SK-N-SH (cell line): ENCODE measurements around the gene C1QTNF9B. TPM values are rescaled to one million over a fixed set of nuclear protein-coding genes. Genes with fewer than 3 reads are reported as not detected.
A peak's percentile ranks its signal among the peaks of the same experiment; 100 is the strongest.

ENCODE experiments used
- CTCF ChIA-PET: fragments of 300-600, 350-600 bp; formaldehyde crosslinking; extraction: SDS; loops from one replicate; lab custom pipeline; 2021; lab: Yijun Ruan, JAX
- POLR2A ChIA-PET: fragments of 350-600 bp; sonication (Branson Sonifier 250); formaldehyde crosslinking; extraction: SDS; loops from one replicate; lab custom pipeline; 2020; ENCODE audit warnings: antibody characterized with exemption, inconsistent platforms; lab: Yijun Ruan, JAX
- DNase-seq: peaks from one replicate; pipeline ENCODE4 v3.0.0; 2012
- H2AFZ ChIP-seq: fragments of 200-600 bp; sonication (generic); 2 replicates; pipeline ENCODE4 v1.8.1; 2016; ENCODE audit warnings: antibody characterized with exemption, mild to moderate bottlenecking, low read depth
- H3F3A ChIP-seq: fragments of 200-600 bp; sonication (generic); replicated peaks from 2 replicates; pipeline ENCODE3; 2016; ENCODE audit warnings: antibody characterized with exemption, mild to moderate bottlenecking; ENCODE audit not compliant: insufficient read depth
- H3K27ac ChIP-seq, 2 experiments: fragments of 200-500 bp in 1 of 2; fragments of 200-600 bp in 1 of 2; sonication (Bioruptor generic) in 1 of 2; sonication (generic), shearing (Covaris generic) in 1 of 2; 2 replicates each; pipeline versions ENCODE4 v1.5.1 to v1.6.1; 2014 to 2016; ENCODE audit warnings: low read depth in 2 of 2, inconsistent platforms in 1 of 2, low read length in 1 of 2, mild to moderate bottlenecking in 1 of 2, mixed read lengths in 1 of 2
- H3K27me3 ChIP-seq: fragments of 200-600 bp; sonication (generic), shearing (Covaris generic); 2 replicates; pipeline ENCODE4 v1.6.1; 2016; ENCODE audit warnings: mixed run types; ENCODE audit not compliant: insufficient read depth
- H3K36me3 ChIP-seq, 2 experiments: fragments of 200-500 bp in 1 of 2; fragments of 200-600 bp in 1 of 2; sonication (Bioruptor generic) in 1 of 2; sonication (generic) in 1 of 2; replicated peaks in 1 of 2; 2 replicates each; pipeline versions ENCODE3 to v1.5.1; 2014 to 2016; ENCODE audit warnings: low read length in 1 of 2, mild to moderate bottlenecking in 1 of 2; ENCODE audit not compliant: insufficient read depth in 2 of 2, control insufficient read depth in 1 of 2
- H3K4me1 ChIP-seq, 2 experiments: fragments of 200-500 bp in 1 of 2; fragments of 200-600 bp in 1 of 2; sonication (Bioruptor generic) in 1 of 2; sonication (generic), shearing (Covaris generic) in 1 of 2; 2 replicates each; pipeline versions ENCODE4 v1.5.1 to v1.6.1; 2014 to 2016; ENCODE audit warnings: low read depth in 1 of 2, low read length in 1 of 2, mixed run types in 1 of 2; ENCODE audit not compliant: insufficient read depth in 2 of 2, control insufficient read depth in 1 of 2
- H3K4me2 ChIP-seq: fragments of 200-600 bp; sonication (generic), shearing (Covaris generic); 2 replicates; pipeline ENCODE4 v1.6.1; 2017; ENCODE audit warnings: mixed run types
- H3K4me3 ChIP-seq, 2 experiments: fragments of 200-500 bp in 1 of 2; fragments of 200-600 bp in 1 of 2; sonication (Bioruptor generic) in 1 of 2; sonication (generic), shearing (Covaris generic) in 1 of 2; 2 replicates each; pipeline versions ENCODE4 v1.5.1 to v1.8.1; 2014 to 2016; ENCODE audit warnings: low read depth in 2 of 2, inconsistent platforms in 1 of 2, low read length in 1 of 2, mild to moderate bottlenecking in 1 of 2, mixed read lengths in 1 of 2, moderate library complexity in 1 of 2
- H3K79me2 ChIP-seq: fragments of 200-600 bp; sonication (generic); 2 replicates; pipeline ENCODE4 v1.8.1; 2017; ENCODE audit warnings: mild to moderate bottlenecking; ENCODE audit not compliant: insufficient read depth
- H3K9ac ChIP-seq: fragments of 200-600 bp; sonication (generic); 2 replicates; pipeline ENCODE4 v1.6.1; 2017; ENCODE audit warnings: mixed run types
- H3K9me2 ChIP-seq: fragments of 200-600 bp; sonication (generic); 2 replicates; pipeline ENCODE4 v1.6.1; 2017; ENCODE audit warnings: mixed run types
- H3K9me3 ChIP-seq: fragments of 200-600 bp; sonication (generic); 2 replicates; pipeline ENCODE4 v1.6.1; 2017; ENCODE audit warnings: mixed run types, mild to moderate bottlenecking, moderate library complexity
- H4K20me1 ChIP-seq: fragments of 200-600 bp; sonication (generic); 2 replicates; pipeline ENCODE4 v1.6.1; 2017; ENCODE audit warnings: mild to moderate bottlenecking, mixed run types; ENCODE audit not compliant: insufficient read depth
- EP300 ChIP-seq, 2 experiments: IDR thresholded peaks; 2 replicates each; pipeline versions ENCODE4 v1.4.0 to v1.6.1; 2012; ENCODE audit warnings: borderline replicate concordance in 1 of 2, low read depth in 1 of 2, low read length in 1 of 2
- EZH2phosphoT487 ChIP-seq: fragments of 200-600 bp; sonication (generic); IDR thresholded peaks from 2 replicates; pipeline ENCODE4 v1.6.1; 2017; ENCODE audit warnings: low read depth, mixed run types, mild to moderate bottlenecking, antibody characterized with exemption, moderate library complexity, borderline replicate concordance
- FOSL2 ChIP-seq: IDR thresholded peaks from 2 replicates; pipeline ENCODE4 v1.4.0; 2012; ENCODE audit warnings: low read depth, mild to moderate bottlenecking, moderate library complexity, borderline replicate concordance
- FOXJ3 ChIP-seq: sonication (generic); formaldehyde crosslinking; IDR thresholded peaks from 2 replicates; pipeline ENCODE4 v1.5.1; 2020; ENCODE audit warnings: mild to moderate bottlenecking, missing genetic modification reagents
- FOXM1 ChIP-seq: IDR thresholded peaks from 2 replicates; pipeline ENCODE4 v1.4.0; 2012; ENCODE audit warnings: low read depth, mild to moderate bottlenecking
- GABPA ChIP-seq: IDR thresholded peaks from 2 replicates; pipeline ENCODE4 v1.4.0; 2012; ENCODE audit warnings: low read depth, mild to moderate bottlenecking
- IRF3 ChIP-seq: fragments of 150-350 bp; IDR thresholded peaks from 2 replicates; pipeline ENCODE4 v1.6.1; 2016; ENCODE audit warnings: mild to moderate bottlenecking, low read depth, low read length
- JUND ChIP-seq: IDR thresholded peaks from 2 replicates; pipeline ENCODE4 v1.4.0; 2012
- MEF2A ChIP-seq: IDR thresholded peaks from 2 replicates; pipeline ENCODE4 v1.4.0; 2012; ENCODE audit warnings: low read depth, borderline replicate concordance
- NRF1 ChIP-seq: IDR thresholded peaks from 2 replicates; pipeline ENCODE4 v1.6.1; 2012; ENCODE audit warnings: low read depth, mild to moderate bottlenecking, low read length
- POLR2AphosphoS5 ChIP-seq: IDR thresholded peaks from 2 replicates; pipeline ENCODE4 v1.6.1; 2012; ENCODE audit warnings: low read depth, low read length
- RAD21 ChIP-seq: IDR thresholded peaks from 2 replicates; pipeline ENCODE4 v1.6.1; 2012; ENCODE audit warnings: mild to moderate bottlenecking, low read length
- RCOR1 ChIP-seq: fragments of 150-350 bp; IDR thresholded peaks from 2 replicates; pipeline ENCODE4 v1.6.1; 2017; ENCODE audit warnings: antibody characterized with exemption, low read length
- RFX5 ChIP-seq: IDR thresholded peaks from 2 replicates; pipeline ENCODE4 v1.6.1; 2012; ENCODE audit warnings: mild to moderate bottlenecking, improper control_type of control experiment, low read length
- SIN3A ChIP-seq: IDR thresholded peaks from 2 replicates; pipeline ENCODE4 v1.6.1; 2012; ENCODE audit warnings: low read depth, mild to moderate bottlenecking, low read length, moderate library complexity, borderline replicate concordance
- SMC3 ChIP-seq: IDR thresholded peaks from 2 replicates; pipeline ENCODE4 v1.6.1; 2012; ENCODE audit warnings: low read depth, low read length, improper control_type of control experiment
- TAF1 ChIP-seq: IDR thresholded peaks from 2 replicates; pipeline ENCODE4 v1.6.1; 2012; ENCODE audit warnings: low read depth, mild to moderate bottlenecking, low read length, moderate library complexity, borderline replicate concordance
- TCF12 ChIP-seq: IDR thresholded peaks from 2 replicates; pipeline ENCODE4 v1.4.0; 2012
- TEAD4 ChIP-seq: IDR thresholded peaks from 2 replicates; pipeline ENCODE4 v1.4.0; 2012; ENCODE audit warnings: mild to moderate bottlenecking, borderline replicate concordance; ENCODE audit not compliant: insufficient read depth
- YY1 ChIP-seq: IDR thresholded peaks from 2 replicates; pipeline ENCODE4 v1.4.0; 2012; ENCODE audit warnings: low read depth, mild to moderate bottlenecking
- WGBS: methylation state at CpG from one replicate; pipeline ENCODE4 v1.1.6; 2017; ENCODE audit warnings: low lambda C conversion rate; 5-methylcytosine and 5-hydroxymethylcytosine counted together
- polyA plus RNA-seq, 3 experiments: library from polyadenylated mRNA; depleted of rRNA; stranded (reverse); fragments of >200 nt; gene quantifications; 2 replicates each; pipeline ENCODE4 v1.2.3, GENCODE V29; 2012
- TF ChIP-seq, protein P1 (sequence below): IDR thresholded peaks from 2 replicates; pipeline ENCODE4 v1.4.0; 2012; ENCODE audit warnings: low read depth, borderline replicate concordance
- TF ChIP-seq, protein P2 (sequence below): fragments of 200-600 bp; sonication (generic); IDR thresholded peaks from 2 replicates; pipeline ENCODE4 v1.6.1; 2017; ENCODE audit warnings: antibody characterized with exemption, mild to moderate bottlenecking, moderate library complexity
- TF ChIP-seq, protein P3 (sequence below): IDR thresholded peaks from 2 replicates; pipeline ENCODE4; 2012

C1QTNF9B gene
- polyA plus RNA-seq, 1 of the 3 experiments (the other 2 are of a cell fraction): not detected

- CTCF ChIA-PET: interaction anchor here (0.6 to 1.9 kb wide), 15 partner anchors 8 to 470 kb away, joined by 3 to 10 read pairs (median 3); no protein-coding TSS in a partner anchor
- no peak overlapping the region for H3K9ac ChIP-seq
Observed at GRCh38 chr13:23921451-23921888, 24.2 kb upstream of the C1QTNF9B start.

More at GRCh38 chr13:23921451-23921888, 24.2 kb upstream of the C1QTNF9B start:
- Histone ChIP-seq H4K20me1 (no peaks in the 10 kb centered on the region), H2AFZ (no peak overlapping the region), H3K36me3 (no peaks in the 10 kb centered on the region), H3K9me3 (no peaks in the 10 kb centered on the region), H3K9me2 (no peaks in the 10 kb centered on the region), H3K27ac (no peak overlapping the region), H3K4me2 (no peak overlapping the region), H3K27me3 (no peaks in the 10 kb centered on the region), H3K4me3 (no peak overlapping the region; a peak in 1 of 4 replicates), H3F3A (peaks cover 5% of the 10 kb centered on the region), H3K79me2 (no peaks in the 10 kb centered on the region), H3K4me1 (no peaks in the 10 kb centered on the region)
- WGBS: 3% methylated on average over 2 of the region's 2 CpGs
- TF ChIP-seq, protein P1, sequence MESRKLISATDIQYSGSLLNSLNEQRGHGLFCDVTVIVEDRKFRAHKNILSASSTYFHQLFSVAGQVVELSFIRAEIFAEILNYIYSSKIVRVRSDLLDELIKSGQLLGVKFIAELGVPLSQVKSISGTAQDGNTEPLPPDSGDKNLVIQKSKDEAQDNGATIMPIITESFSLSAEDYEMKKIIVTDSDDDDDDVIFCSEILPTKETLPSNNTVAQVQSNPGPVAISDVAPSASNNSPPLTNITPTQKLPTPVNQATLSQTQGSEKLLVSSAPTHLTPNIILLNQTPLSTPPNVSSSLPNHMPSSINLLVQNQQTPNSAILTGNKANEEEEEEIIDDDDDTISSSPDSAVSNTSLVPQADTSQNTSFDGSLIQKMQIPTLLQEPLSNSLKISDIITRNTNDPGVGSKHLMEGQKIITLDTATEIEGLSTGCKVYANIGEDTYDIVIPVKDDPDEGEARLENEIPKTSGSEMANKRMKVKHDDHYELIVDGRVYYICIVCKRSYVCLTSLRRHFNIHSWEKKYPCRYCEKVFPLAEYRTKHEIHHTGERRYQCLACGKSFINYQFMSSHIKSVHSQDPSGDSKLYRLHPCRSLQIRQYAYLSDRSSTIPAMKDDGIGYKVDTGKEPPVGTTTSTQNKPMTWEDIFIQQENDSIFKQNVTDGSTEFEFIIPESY: no peak
- TF ChIP-seq EZH2phosphoT487 (no peak), FOSL2 (no peak), GABPA (no peak), SIN3A (no peak), IRF3 (no peak), RAD21 (peak; percentile 78), TEAD4 (no peak), TCF12 (no peak), MEF2A (no peak), RFX5 (no peak), EP300 (IDR thresholded peaks at IDR 0.05; ENCODE audit: borderline replicate concordance in 1 of 2, low read depth in 1 of 2, low read length in 1 of 2) (no peak), RCOR1 (no peak), NRF1 (no peak), JUND (no peak), TAF1 (no peak), YY1 (no peak), POLR2AphosphoS5 (no peak), FOXJ3 (CRISPR knock-in tag) (no peak), FOXM1 (no peak), SMC3 (peak; percentile 51)
- TF ChIP-seq, protein P2, sequence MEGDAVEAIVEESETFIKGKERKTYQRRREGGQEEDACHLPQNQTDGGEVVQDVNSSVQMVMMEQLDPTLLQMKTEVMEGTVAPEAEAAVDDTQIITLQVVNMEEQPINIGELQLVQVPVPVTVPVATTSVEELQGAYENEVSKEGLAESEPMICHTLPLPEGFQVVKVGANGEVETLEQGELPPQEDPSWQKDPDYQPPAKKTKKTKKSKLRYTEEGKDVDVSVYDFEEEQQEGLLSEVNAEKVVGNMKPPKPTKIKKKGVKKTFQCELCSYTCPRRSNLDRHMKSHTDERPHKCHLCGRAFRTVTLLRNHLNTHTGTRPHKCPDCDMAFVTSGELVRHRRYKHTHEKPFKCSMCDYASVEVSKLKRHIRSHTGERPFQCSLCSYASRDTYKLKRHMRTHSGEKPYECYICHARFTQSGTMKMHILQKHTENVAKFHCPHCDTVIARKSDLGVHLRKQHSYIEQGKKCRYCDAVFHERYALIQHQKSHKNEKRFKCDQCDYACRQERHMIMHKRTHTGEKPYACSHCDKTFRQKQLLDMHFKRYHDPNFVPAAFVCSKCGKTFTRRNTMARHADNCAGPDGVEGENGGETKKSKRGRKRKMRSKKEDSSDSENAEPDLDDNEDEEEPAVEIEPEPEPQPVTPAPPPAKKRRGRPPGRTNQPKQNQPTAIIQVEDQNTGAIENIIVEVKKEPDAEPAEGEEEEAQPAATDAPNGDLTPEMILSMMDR: peak; percentile 86
- TF ChIP-seq, protein P3, sequence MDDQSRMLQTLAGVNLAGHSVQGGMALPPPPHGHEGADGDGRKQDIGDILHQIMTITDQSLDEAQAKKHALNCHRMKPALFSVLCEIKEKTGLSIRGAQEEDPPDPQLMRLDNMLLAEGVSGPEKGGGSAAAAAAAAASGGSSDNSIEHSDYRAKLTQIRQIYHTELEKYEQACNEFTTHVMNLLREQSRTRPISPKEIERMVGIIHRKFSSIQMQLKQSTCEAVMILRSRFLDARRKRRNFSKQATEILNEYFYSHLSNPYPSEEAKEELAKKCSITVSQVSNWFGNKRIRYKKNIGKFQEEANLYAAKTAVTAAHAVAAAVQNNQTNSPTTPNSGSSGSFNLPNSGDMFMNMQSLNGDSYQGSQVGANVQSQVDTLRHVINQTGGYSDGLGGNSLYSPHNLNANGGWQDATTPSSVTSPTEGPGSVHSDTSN: no peak
- POLR2A ChIA-PET: no interaction called here
- DNase-seq: peak; percentile 36
